ENCODE results near the gene TLE7.

DNA sequence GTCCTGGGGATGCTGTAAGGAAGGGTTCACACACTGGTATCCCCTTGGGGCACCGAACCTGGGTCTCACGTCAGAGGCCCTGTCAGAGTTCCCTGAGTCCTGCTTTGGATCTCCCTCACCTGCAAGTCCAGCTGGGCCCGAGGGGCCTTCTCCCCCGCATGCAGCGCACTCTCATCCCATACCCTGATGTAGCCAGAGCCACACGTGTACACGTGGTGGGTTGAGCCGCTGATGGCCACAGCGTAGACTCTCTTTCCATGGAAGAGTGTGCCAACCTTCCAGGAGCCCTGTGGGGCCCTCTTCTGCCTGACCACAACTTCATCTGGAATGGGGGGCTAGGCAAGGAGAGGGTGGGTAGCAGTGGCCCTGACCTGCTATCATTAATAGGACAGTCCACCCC lies 9.9 kb downstream of the TLE7 start:
- TF ChIP-seq FOXP2 (optimal IDR thresholded peaks at IDR 0.05; ENCODE audit: borderline replicate concordance, extremely low read depth, extremely low read length, insufficient read depth) (no peak), POLR2AphosphoS5 (IDR thresholded peaks at IDR 0.05; ENCODE audit: low read depth, low read length) (no peak)
- TF ChIP-seq, protein P1, sequence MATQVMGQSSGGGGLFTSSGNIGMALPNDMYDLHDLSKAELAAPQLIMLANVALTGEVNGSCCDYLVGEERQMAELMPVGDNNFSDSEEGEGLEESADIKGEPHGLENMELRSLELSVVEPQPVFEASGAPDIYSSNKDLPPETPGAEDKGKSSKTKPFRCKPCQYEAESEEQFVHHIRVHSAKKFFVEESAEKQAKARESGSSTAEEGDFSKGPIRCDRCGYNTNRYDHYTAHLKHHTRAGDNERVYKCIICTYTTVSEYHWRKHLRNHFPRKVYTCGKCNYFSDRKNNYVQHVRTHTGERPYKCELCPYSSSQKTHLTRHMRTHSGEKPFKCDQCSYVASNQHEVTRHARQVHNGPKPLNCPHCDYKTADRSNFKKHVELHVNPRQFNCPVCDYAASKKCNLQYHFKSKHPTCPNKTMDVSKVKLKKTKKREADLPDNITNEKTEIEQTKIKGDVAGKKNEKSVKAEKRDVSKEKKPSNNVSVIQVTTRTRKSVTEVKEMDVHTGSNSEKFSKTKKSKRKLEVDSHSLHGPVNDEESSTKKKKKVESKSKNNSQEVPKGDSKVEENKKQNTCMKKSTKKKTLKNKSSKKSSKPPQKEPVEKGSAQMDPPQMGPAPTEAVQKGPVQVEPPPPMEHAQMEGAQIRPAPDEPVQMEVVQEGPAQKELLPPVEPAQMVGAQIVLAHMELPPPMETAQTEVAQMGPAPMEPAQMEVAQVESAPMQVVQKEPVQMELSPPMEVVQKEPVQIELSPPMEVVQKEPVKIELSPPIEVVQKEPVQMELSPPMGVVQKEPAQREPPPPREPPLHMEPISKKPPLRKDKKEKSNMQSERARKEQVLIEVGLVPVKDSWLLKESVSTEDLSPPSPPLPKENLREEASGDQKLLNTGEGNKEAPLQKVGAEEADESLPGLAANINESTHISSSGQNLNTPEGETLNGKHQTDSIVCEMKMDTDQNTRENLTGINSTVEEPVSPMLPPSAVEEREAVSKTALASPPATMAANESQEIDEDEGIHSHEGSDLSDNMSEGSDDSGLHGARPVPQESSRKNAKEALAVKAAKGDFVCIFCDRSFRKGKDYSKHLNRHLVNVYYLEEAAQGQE (IDR thresholded peaks at IDR 0.05; ENCODE audit: insufficient read depth in 1 of 2, low read depth in 2 of 2, low read length in 2 of 2): no peak

Measured in PFSK-1 (cell line).